ENCODE data around the gene ZNF423. TPM values are rescaled to one million over a fixed set of nuclear protein-coding genes. Genes with fewer than 3 reads are reported as not detected.

ZNF423 gene
- total RNA-seq, 2 experiments from 2014 or later, result not detected

DNA sequence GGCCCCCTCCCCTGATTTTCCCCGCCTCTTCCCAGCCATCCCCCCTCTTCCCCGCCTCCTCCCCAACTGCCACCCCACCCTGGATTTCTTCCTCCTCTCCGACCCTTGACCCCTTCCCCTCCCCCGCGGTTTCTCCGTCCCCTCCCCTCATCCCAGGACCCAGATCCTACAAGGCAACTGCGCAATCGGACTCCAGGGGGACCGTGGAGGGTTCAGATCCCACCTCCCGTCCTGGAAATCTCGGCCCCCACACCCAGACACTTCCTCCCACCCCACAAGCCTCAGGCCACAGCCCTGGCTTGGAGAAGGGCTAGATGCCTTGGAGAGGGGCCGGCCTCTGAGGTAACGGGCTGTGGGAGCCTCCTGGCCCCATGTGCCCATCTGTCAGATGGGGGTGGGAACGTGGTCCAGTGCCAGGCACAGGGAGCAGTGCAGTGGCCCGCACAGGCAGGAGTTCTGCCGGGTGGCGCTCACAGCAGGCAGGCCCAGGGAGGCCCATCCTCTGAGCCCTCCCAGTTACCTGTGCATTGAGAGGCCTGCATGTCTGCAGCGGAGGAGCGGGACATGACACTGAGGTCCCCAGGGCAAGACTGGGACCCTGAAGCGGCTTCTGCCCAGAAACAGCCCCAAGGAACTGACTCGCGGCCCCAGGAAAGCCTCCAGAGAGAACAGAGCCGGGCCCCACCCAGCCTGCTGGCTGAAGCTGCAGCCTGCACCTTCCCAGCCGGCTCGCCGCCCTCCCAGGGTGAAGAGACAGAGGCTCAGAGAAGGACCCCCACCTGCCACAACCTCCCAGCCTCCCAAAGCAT lies 16.7 kb downstream of the ZNF423 start:
- no peak for DNase-seq
- CTCF ChIA-PET, result no interaction called here
- Mint-ChIP-seq H3K27me3 (ENCODE audit: low read depth) (peaks cover 21% of the 10 kb centered on the region), H3K4me1 (ENCODE audit: low read depth) (no peaks in the 10 kb centered on the region), H3K9me3 (ENCODE audit: insufficient read depth) (no peaks in the 10 kb centered on the region), H3K36me3 (ENCODE audit: low read depth) (no peaks in the 10 kb centered on the region), H3K4me3 (no peak overlapping the region), H3K27ac (no peak overlapping the region)
- ATAC-seq, result no peak
- POLR2A ChIA-PET, result no interaction called here

DNA sequence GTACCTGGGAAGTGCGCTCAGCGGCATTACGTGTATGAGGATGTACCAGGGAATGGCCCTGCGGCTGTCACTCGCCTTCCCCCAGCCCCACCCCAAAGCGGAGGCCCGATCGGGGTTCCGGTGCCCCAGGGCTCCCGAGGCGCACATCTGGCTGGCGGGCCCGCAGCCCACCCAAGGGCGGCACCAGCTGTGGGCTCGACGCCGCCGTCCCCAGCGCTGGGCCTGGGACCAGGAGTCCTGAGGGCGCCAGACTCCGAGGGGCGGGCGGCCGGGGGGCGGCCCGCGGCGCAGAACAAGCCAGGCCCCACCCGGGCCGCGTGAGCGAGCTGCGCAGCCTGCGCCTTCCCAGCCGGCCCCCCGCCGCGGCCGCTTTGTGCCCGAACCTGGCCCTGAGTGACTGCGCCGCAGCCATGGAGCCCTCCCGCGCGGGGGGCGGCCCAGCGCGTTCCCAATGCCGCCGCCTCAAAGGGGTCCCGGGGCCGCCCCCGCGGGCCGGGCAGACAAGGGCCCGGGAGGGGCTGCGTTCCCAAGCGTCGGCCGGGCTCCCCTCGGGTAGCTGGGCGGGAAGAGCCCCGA lies 17.4 kb downstream of the ZNF423 start:
- Mint-ChIP-seq H3K27me3 (ENCODE audit: low read depth) (peaks cover 21% of the 10 kb centered on the region), H3K4me1 (ENCODE audit: low read depth) (no peaks in the 10 kb centered on the region), H3K4me3 (no peak overlapping the region), H3K27ac (no peak overlapping the region), H3K9me3 (ENCODE audit: insufficient read depth) (no peaks in the 10 kb centered on the region), H3K36me3 (ENCODE audit: low read depth) (no peaks in the 10 kb centered on the region)
- DNase-seq (no peak), ATAC-seq (no peak)
- ChIA-PET POLR2A (no interaction called here), CTCF (no interaction called here)

DNA sequence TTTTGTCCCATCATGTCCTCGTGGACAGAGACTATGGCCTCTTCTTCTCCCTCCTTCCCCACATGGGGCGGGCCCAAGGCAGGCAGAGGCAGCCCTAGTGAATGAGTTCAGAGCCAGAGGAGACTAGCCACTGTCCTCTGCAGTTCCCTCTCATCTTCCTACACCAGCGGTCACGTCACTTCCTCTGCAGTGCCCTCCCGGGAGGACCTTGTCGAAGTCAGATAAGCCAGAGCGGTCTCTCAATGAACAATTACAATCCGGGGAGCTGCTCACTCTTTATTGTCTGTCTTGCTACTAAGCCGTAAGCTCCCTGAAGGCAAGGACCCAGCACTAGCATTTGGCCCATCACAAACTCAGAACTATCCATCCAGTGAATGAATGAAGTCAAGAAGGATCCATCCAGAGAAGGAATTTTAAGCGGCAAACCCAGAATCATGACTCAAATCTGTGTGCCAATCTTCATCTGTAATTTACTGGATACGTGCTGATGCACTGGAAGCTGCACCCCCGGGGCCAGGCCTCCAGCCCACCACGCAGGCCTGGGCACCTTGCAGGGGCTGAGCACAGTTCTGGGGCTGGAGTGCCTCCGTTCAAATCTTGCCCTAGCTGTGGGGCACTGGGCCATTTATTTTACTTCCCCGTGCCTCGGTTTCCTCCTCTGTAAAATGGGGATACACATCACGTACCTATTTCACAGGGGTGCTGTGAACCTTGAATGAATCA lies 18.1 kb downstream of the ZNF423 start:
- Mint-ChIP-seq H3K4me1 (ENCODE audit: low read depth) (no peaks in the 10 kb centered on the region), H3K36me3 (ENCODE audit: low read depth) (no peaks in the 10 kb centered on the region), H3K27me3 (ENCODE audit: low read depth) (peaks cover 21% of the 10 kb centered on the region), H3K27ac (no peak overlapping the region), H3K9me3 (ENCODE audit: insufficient read depth) (no peaks in the 10 kb centered on the region), H3K4me3 (no peak overlapping the region)
- ChIA-PET POLR2A (no interaction called here), CTCF (no interaction called here)
- DNase-seq (no peak), ATAC-seq (no peak)

DNA sequence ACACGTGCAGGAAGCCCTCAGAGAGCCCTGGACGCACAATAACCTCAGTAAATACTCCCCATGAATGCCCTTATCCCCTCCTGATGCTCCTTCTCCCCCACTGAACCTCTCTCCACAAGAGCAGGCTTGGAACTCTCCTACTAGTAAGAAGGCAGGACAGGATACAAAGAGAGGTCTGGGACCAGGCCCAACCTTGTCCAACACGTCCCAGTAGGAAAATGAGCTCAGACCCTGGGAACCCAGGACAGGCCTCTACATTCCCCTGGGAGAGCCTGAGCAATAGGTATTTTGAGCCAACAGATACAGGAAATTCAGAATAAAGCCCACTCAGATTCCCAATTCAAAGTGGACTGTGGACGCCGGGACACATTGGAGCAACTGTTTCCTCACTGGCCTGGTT lies 19.2 kb downstream of the ZNF423 start:
- H3K27ac Mint-ChIP-seq, result no peak overlapping the region
- peaks cover 20% of the 10 kb centered on the region for H3K27me3 Mint-ChIP-seq (ENCODE audit: low read depth)

DNA sequence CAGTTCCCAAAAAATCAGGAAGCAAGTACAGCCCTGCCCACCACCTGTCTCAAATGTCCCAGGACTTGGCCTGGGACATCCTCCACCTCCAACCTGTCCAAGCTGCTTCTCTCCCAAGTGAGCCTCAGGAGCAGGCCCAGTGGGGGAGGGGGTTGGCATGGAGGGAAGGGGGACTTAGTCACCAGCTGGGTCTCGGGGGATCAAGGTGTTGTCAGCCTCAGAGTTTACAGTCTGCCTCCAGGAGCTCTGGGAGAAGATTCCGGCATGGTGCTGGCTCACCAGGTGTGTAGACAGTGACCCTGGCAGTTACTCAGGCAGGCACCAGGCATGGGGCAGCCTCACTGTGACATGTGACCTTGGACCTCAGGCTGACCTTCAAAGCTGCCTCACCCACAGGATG lies 19.7 kb downstream of the ZNF423 start:
- Mint-ChIP-seq H3K4me1 (ENCODE audit: low read depth) (no peaks in the 10 kb centered on the region), H3K4me3 (no peak overlapping the region), H3K27ac (no peak overlapping the region), H3K9me3 (ENCODE audit: insufficient read depth) (no peaks in the 10 kb centered on the region), H3K36me3 (ENCODE audit: low read depth) (no peaks in the 10 kb centered on the region), H3K27me3 (ENCODE audit: low read depth) (peaks cover 18% of the 10 kb centered on the region)
- POLR2A ChIA-PET, result no interaction called here
- ATAC-seq (no peak), DNase-seq (no peak)
- CTCF ChIA-PET, result interaction anchor here (1.1 kb wide), 1 partner anchor 21 kb away, joined by 3 read pairs; no protein-coding TSS in a partner anchor

More for the DNA sequence above, 19.2 kb downstream of the ZNF423 start:
- Mint-ChIP-seq H3K4me1 (ENCODE audit: low read depth) (no peaks in the 10 kb centered on the region), H3K36me3 (ENCODE audit: low read depth) (no peaks in the 10 kb centered on the region), H3K9me3 (ENCODE audit: insufficient read depth) (no peaks in the 10 kb centered on the region), H3K4me3 (no peak overlapping the region)
- ATAC-seq (no peak), DNase-seq (no peak)
- POLR2A ChIA-PET, result no interaction called here
- CTCF ChIA-PET, result interaction anchor here (1.1 kb wide), 1 partner anchor 21 kb away, joined by 3 read pairs; no protein-coding TSS in a partner anchor

DNA sequence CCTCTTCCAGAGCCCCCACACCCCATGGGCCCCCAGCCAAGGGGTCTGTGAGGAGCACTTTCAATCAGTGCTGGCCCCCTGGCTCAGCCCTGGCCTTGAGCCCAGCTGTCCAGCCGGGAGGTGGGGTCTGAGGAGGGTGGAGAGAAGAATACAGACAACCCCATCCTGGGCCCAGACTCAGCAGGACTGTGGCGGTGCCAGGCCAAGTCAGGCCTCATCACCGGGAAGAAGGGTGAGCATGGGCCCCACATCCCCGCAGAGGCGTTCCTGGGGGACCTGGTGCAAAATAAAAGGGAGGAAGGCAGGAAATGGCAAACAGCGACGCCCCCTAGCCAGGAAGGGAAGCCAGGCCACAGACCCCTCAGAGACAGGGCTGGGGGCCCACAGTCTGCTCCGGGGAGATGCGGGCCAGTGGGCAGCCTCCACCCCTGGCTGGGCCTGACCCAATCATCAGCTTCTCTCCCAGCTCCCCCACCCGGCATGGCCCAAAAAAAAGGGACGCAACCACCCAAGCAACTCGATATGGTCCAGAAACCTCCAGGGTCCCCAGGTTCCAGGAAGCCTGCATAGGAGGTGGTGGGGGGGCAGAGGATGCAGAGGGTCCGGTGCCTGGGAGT lies 20.6 kb downstream of the ZNF423 start:
- Mint-ChIP-seq H3K36me3 (ENCODE audit: low read depth) (no peaks in the 10 kb centered on the region), H3K9me3 (ENCODE audit: insufficient read depth) (no peaks in the 10 kb centered on the region), H3K27me3 (ENCODE audit: low read depth) (peaks cover 13% of the 10 kb centered on the region), H3K27ac (no peak overlapping the region), H3K4me1 (ENCODE audit: low read depth) (no peaks in the 10 kb centered on the region), H3K4me3 (no peak overlapping the region)
- CTCF ChIA-PET, result no interaction called here
- no peak for ATAC-seq
- POLR2A ChIA-PET, result no interaction called here
- no peak for DNase-seq

DNA sequence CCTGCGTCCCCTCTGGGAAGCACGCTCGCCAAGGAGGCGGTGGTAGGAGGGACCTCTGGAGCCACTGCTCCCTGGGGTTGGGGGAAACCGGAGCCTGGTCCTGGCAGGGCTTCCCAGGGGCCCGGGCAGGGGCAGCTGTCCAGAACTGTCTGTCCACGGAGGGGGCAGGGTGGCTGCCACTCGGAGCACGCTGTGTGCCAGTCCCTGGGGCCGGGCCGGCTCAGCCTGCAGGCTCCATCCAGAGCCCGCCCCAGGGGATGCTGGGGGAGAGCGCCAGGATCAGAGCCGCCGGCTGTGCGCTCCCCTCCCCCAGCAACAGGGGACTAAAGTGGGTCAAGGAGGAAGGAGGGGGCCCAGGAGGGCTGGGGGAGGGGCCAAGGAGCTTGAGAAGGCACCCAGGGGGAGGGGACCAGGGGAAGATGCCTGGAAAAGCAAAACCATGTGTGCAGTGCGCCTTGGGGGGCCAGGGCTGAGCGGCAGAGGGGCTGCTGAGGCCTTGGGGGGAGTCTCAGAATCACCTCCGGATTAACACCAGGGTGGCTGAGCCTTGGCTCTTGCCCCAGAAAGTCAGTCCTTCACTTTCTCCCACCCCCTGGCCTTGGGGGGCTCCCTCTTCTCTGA lies 21.3 kb downstream of the ZNF423 start:
- Mint-ChIP-seq H3K36me3 (ENCODE audit: low read depth) (no peaks in the 10 kb centered on the region), H3K4me3 (no peak overlapping the region), H3K27me3 (ENCODE audit: low read depth) (peaks cover 9% of the 10 kb centered on the region), H3K27ac (no peak overlapping the region), H3K4me1 (ENCODE audit: low read depth) (no peaks in the 10 kb centered on the region), H3K9me3 (ENCODE audit: insufficient read depth) (no peaks in the 10 kb centered on the region)
- ChIA-PET CTCF (no interaction called here), POLR2A (no interaction called here)
- no peak for ATAC-seq
- no peak for DNase-seq

DNA sequence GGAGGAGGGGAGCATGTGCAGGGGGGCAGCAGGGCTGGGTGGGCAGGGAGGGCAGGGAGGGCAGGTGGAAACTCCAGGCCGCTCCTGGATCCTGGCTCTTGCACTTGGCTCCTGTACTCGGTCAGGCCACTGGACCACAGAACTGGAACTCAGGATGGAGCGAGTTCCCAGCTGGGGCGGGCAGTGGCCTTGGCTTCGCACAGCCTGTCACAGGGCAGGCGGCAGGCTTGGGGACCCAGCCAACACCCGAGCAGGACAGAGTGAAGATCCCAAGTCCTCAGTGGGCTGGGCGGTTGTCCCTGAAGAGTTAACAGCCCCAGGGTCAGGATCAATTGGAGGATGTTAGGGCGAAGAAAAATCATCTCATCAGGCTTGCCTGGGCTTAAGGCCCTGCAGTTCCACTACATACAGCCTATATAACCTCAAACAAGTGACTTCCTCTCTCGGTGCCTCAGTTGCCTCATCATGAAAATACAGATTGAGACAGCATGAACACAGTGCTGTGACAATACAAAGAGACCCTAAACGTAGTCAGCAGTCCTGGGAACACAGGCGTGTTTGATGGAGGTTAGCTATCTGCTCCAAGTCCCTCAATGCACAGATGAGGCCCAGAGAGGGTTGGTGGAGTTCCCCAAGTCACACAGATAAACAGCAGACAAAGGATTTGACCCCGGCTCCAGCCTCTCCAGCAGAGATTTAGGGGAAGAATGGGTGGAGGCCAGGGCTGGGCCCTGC lies 21.9 kb downstream of the ZNF423 start:
- no peak overlapping the region for H3K27ac Mint-ChIP-seq
- no peaks in the 10 kb centered on the region for H3K36me3 Mint-ChIP-seq (ENCODE audit: low read depth)
- POLR2A ChIA-PET, result no interaction called here
- peaks cover 9% of the 10 kb centered on the region for H3K27me3 Mint-ChIP-seq (ENCODE audit: low read depth)
- H3K4me3 Mint-ChIP-seq, result no peak overlapping the region
- CTCF ChIA-PET, result no interaction called here
- no peaks in the 10 kb centered on the region for H3K4me1 Mint-ChIP-seq (ENCODE audit: low read depth)
- H3K9me3 Mint-ChIP-seq (ENCODE audit: insufficient read depth), result no peaks in the 10 kb centered on the region
- DNase-seq (no peak), ATAC-seq (no peak)

DNA sequence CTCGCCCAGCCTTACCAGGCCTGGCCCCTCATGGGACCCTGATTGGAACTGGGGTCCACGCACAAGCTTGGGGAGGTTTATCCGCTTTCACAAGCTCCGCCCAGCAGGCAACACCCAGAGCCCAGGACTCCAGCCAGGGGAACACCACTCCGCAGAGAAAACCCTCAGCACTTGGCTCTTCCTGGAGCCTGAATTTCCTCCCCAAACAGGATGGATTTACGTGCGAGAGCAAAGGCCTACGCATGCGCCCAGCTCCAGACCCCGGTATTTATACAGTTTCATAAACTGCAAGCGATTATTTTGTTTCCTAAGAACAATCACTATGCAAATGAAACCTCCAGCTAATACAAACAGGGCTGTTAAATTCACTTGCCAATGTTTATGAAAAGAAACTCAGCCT lies 22.8 kb downstream of the ZNF423 start:
- Mint-ChIP-seq H3K4me1 (ENCODE audit: low read depth) (no peaks in the 10 kb centered on the region), H3K4me3 (no peak overlapping the region), H3K27ac (no peak overlapping the region), H3K27me3 (ENCODE audit: low read depth) (peaks cover 7% of the 10 kb centered on the region), H3K9me3 (ENCODE audit: insufficient read depth) (no peaks in the 10 kb centered on the region), H3K36me3 (ENCODE audit: low read depth) (no peaks in the 10 kb centered on the region)
- no peak for ATAC-seq
- DNase-seq, result no peak
- CTCF ChIA-PET, result no interaction called here
- POLR2A ChIA-PET, result no interaction called here

DNA sequence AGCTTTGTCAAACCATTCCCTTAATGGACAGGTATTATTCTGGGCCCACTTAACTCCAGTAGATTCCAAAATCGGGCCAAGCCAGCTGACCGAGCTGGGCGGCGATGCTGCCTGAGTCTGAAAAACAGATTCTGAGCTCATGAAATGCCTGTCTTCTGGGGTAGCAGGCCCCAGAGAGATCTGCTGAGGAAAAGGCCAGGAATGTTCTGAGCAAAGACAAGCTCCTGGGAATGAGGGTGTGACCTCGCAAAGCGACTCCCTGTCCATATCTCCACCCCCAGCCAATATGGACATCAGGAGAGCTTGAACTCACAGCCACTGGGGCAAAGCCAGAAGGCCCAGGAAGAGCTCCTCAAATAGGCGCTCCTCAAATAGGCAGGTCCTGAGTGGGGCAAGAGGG lies 23.7 kb downstream of the ZNF423 start:
- H3K9me3 Mint-ChIP-seq (ENCODE audit: insufficient read depth), result no peaks in the 10 kb centered on the region
- peaks cover 2% of the 10 kb centered on the region for H3K27me3 Mint-ChIP-seq (ENCODE audit: low read depth)
- ChIA-PET POLR2A (no interaction called here), CTCF (no interaction called here)
- H3K4me1 Mint-ChIP-seq (ENCODE audit: low read depth), result no peaks in the 10 kb centered on the region
- H3K36me3 Mint-ChIP-seq (ENCODE audit: low read depth), result no peaks in the 10 kb centered on the region
- no peak for ATAC-seq
- H3K27ac Mint-ChIP-seq, result no peak overlapping the region
- no peak overlapping the region for H3K4me3 Mint-ChIP-seq
- no peak for DNase-seq

DNA sequence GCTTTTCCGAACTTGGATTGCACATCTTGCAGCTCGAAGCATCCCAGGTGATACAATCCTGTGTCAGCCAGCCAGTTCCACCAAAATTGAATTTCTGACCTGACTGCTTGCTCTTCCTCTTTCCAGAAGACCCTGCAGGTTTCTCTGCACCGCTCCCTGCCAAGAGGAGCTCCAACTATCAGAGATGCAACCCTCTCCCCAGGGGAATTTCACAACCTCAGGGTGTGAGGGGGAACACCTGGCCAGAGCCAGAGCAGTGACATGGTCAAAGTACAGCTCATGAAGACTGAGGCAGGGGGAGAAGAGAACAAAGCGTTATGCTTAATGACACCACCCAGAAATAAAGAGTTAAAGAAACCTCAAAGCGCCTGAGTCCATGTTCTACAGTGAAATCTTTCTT lies 25.0 kb downstream of the ZNF423 start:
- ATAC-seq (no peak), DNase-seq (no peak)
- Mint-ChIP-seq H3K4me1 (ENCODE audit: low read depth) (no peaks in the 10 kb centered on the region), H3K27me3 (ENCODE audit: low read depth) (peaks cover 2% of the 10 kb centered on the region), H3K4me3 (no peak overlapping the region), H3K27ac (no peak overlapping the region), H3K9me3 (ENCODE audit: insufficient read depth) (no peaks in the 10 kb centered on the region), H3K36me3 (ENCODE audit: low read depth) (no peaks in the 10 kb centered on the region)
- CTCF ChIA-PET, result no interaction called here
- POLR2A ChIA-PET, result no interaction called here

All from activated CD8-positive, alpha-beta T cell treated with anti-CD3 and anti-CD28 coated beads, Interleukin-2, amount 10 ng/mL, durations not matched to agents 7 days and 5 days (primary cell).